GM19328 (cell line): Measurements from ENCODE around the gene CNBD2.
"Not testable (repeated sequence)": the region's sequence is repeated elsewhere in the genome, so short reads cannot be mapped to it uniquely, and the experiment has no call there.

Source experiments
- ATAC-seq: cut with Tn5 transposase; IDR thresholded peaks from one replicate; pipeline ENCODE4 v1.9.1; 2021; ENCODE audit warnings: mild to moderate bottlenecking, moderate library complexity; ENCODE audit not compliant: unreplicated experiment

Gene CNBD2

DNA sequence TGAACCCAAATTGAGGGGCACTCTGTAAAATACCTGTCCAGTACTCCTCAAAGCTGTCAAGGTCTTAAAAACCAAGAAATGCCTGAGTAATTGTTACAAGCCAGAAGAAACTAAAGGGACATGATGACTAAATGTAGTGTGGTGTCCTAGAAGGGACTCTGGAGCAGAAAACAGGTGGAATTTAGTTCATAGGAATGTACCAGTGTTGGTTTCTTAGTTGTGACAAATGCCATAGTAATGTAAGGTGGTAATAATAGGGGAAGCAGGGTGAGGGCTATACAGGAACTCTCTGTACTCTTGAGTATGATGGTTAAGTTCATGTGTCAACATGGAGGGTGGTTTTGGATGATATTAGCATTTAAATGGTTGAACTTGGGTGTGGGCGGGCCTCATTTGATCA is 92.3 kb downstream of the CNBD2 start:
- no peak for ATAC-seq

DNA sequence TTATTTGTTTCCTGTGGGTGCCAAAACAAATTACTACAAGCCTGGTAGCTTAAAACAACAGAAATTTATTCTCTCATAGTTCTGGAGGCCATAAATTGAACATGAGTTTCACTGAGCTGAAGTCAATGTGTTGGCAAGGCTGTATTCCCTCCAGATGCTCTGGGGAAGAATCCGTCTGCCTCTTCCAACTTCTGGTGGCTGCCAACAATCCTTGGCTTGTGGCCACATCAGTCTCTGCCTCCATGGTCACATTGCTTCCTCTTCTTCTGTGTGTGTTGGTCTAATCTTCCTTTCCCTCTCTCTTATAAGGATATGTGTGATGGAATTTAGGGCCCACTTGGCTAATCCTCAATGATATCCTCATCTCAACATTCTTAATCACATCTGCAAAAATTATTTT is 93.4 kb downstream of the CNBD2 start:
- ATAC-seq, result no peak

DNA sequence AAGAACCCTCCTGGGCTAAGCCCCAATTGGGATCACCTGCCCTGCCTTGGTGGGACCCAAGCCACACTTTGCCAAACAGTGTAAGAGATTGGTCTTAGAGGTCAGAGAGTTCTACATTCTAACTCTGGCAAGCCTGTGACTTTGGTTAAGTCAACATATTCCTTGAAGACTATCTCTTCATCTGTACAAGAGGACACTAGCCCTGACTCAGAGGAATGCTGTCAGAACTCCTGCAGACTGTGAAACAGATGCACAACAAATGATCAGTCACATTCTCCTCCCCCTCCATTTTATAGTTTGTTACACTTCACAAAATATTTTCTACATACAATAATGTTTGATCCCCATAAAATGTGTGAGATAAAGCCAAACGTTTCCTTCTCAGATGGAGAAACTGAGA is 94.4 kb downstream of the CNBD2 start:
- no peak for ATAC-seq

DNA sequence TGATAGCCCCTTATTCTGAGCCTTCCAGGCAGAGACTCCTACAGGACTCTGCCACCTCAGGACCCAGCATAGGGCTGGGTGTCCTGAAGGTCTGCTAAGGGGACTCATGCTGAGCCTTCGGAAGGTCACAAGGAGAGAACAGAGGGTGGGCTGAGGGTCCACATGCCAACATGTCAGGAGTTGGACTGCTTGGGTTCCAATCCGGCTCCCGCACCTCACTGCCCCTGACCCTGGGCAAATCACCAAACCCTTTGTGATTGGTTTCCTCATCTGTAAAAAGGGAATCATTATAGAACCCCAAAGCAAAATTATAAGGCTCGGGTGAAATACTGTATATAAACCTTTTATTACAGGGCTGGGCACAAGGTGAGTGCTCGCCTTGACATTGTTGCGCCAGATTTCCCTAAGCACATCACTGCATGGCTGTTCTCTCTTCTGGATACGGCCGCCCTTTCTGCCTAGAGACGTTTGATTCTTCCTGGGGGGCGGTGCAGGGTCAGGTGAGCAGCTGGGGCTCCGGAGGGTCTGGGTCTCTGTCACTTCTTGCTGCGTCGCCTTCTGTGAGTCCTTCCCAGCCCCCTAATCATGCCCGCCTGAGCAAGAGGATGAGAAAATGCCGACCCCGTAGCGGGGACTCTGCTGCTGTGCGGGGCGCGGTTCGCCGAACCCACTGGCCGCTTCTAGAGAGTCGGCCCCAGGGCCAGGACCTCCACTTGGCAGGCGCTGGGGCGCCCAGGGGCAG is 95.7 kb downstream of the CNBD2 start:
- ATAC-seq, result no peak

DNA sequence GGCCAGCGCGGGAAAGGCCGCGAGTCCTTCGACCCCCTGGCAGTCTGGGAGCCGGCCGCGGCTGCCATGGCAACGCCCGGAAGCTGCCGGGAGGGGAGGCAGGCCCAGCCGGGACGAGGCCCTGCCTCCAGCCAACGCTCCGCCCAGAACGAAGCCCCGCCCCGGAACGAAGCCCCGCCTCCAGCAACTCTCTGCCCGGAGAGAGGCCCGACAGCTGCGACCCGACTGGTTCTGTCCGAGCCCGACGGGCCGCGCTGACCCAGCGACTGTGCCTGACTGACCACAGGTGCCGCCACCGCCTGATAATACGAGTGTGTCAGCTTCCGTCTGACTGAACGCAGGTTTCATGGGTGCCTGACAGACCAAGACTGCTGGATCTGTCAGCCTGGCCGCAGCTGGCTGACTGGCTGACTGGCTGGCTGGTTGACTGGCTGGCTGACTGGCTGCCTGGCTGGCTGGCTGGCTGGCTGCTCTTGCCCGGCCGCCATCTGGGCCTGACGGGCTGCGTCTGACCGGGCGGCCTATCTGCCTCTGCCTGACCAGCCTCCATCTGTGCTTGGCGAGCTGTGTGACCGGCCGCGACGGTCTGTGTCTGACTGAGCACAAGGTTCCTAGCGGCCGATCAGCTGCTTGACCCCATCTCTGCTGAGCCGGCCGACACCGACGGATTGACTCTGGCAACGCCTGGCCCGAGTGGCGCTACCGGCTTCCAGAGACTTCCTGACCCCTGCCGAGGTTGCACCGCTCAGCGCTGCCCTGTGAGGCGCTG is 96.5 kb downstream of the CNBD2 start:
- ATAC-seq, result peak; percentile 83

DNA sequence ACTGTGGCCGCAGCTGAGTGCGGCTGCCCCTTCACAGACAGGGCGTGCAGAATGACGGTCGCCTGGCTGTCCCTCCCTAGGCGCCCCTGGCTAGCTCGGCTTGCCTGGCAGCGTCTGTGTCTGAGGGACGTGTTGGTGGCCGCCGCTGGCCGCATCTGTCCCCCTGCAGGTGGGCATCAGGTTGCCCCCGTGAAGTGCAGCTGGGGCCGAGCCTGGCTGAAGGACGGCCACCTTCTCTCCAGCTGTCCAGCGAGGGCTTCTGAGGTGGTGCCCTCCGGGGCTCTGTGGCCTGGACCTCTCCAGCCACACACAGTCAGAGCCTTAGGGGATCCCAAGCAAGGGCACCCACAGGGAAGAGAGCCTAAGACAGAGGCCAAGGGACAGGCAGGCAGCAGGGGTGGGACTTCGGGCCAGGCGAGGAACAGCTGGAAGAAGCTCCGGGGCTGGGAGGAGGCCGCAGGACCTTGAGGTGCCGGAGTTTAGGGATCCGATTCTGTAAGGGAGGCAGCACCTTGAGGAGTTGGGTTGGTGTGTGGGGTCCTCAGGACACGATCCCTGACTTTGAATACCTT is 97.1 kb downstream of the CNBD2 start:
- ATAC-seq, result no peak

DNA sequence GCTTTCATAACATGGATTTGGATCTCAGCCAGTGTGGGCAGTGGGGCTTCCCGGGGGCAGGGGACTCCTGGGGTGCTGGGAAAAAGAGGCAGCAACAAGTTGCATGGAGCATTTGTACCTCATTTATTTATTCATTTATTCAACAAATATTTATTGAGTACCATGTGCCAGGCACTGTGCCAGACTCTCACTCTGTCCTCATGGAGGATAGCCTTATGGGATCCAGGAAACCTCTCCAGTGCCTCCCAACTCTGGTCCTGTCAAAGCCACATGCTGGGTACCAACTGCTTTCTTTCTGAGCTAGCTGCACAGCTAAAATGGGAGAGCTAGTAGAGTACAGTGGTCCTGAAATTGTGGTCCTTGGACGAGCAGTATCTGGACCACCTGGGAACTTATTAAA is 98.4 kb downstream of the CNBD2 start:
- ATAC-seq, result no peak

DNA sequence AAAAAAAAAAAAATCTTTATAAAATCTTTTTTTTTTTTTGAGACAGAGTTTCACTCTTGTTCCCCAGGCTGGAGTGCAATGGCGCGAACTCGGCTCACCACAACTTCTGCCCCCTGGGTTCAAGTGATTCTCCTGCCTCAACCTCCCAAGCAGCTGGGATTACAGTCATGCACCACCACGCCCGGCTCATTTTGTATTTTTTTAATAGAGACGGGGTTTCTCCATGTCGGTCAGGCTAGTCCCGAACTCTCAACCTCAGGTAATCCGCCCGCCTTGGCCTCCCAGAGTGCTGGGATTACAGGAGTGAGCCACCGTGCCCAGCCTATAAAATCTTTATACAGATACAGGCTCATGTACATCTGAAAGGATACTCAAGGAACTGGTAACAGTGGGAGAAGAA is 100.1 kb downstream of the CNBD2 start:
- ATAC-seq, result not testable (repeated sequence)

DNA sequence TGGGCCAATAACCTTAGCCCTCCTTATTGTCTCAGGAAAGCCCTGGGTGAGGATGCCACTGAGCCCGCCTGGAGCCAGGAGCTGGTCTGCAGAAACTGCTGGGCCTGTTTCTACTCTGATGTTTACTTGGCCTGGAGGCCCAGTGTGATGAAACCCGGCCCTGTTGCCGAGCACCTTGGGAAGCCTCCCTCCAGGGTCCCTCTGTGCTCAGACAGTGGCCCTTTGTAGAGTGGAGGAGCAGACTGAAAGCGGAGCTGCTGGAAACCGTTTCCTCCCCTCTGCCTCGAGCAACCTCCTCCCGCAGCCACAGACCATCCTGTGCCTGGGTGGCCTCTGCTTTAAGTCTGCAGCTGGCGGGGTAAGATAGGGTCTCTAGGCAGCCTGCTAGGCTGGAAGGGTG is 102.1 kb downstream of the CNBD2 start:
- no peak for ATAC-seq

DNA sequence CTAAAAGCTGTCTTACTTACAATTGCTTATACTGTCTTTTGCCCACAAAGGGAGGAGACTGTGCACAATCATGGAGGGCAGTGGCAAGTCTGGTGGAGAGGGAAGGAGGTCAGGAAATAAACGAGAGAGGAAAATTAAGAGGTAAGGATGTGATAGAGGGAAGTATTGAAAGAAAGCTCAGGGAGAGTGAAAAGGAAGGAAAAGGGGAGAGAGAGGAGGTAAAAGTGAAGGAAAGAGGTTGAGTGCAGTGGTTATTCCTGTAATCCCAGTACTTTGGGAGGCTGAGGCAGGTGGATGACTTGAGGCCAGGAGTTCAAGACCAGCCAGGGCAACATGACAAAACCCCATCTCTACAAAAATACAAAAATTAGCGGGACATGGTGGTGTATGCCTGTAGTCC is 103.5 kb downstream of the CNBD2 start:
- ATAC-seq, result no peak

DNA sequence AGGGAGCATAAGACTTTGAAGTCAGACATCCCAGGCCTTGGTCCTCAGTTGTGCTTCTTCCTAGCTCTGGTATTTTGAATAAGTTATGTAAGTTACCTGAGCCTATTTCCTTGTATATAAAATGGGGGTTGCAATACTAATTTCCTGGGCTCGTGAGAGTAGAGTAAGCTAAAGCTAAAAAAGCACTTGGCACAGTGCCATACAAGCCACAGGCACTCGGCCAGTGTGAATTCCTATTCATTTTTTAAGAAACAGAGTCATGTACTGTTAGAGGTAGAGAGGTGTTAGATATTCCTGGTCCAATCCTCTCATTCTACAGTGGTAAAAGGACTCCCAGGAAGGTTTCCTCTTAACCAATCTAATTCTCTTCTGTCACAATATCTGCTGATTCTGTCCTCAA is 106.6 kb downstream of the CNBD2 start:
- no peak for ATAC-seq

DNA sequence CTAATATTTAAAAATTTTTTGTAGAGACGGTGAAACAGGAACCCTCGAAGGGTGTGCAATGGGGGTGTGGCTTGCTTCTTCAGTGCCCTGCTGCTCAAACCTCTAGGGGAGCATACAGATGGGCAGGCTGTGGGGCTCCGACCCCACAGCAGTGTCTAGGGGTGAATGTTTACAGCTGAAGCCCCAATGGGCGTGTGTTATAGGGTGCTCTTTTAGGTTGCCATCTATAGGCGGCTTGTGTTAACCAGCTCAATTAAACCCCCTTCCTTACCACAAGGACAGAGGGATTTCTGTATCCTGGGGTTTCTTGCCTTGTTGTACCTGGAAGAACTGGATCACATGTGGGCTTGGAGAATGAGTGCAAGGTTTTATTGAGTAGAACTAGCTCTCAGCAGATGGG is 109.4 kb downstream of the CNBD2 start:
- not testable (repeated sequence) for ATAC-seq

DNA sequence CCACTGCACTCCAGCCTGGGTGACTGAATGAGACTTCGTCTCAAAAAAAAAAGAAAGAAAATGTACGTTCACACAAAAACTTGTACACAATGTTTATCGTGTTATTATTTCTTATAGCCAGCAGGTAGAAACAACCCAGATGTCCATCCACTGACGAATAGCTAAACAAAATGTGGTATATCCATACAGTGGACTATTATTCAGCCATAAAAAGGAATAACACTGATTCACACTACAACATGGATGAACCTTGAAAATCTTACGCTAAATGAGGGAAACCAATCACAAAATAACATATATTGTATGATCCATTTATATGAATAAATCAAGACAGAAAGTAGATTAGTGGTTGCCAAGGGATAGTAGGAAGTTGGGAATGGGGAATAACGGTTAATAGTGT is 111.1 kb downstream of the CNBD2 start:
- ATAC-seq, result no peak

DNA sequence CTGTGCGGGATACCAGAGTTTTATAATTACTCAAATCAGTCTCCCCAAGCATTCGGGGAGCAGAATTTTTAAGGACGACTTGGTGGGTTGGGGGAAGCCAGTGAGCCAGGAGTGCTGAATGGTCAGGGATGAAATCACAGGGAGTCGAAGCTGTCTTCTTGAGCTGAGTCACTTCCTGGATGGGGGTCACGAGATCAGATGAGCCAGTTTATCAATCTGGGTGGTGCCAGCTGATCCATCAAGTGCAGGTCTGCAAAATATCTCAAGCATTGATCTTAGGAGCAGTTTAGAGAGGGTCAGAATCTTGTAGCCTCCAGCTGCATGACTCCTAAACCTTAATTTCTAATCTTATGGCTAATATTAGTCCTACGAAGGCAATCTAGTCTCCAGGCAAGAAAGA is 111.6 kb downstream of the CNBD2 start:
- not testable (repeated sequence) for ATAC-seq
